H1 (cell line): ENCODE results near the gene KLHDC4. TPM values are rescaled to one million over a fixed set of nuclear protein-coding genes. Genes with fewer than 3 reads are reported as not detected.
A peak's percentile ranks its signal among the peaks of the same experiment; 100 is the strongest.

Experiments
- CTCF ChIA-PET: fragments of 300-600 bp; sonication (Branson Sonifier 250); formaldehyde crosslinking; loops from one replicate; lab custom pipeline; 2021; ENCODE audit not compliant: partially characterized antibody; lab: Charles Lee
- POLR2A ChIA-PET: fragments of 300-600 bp; sonication (Branson Sonifier 250); formaldehyde crosslinking; loops from one replicate; lab custom pipeline; 2021; ENCODE audit warnings: inconsistent platforms; ENCODE audit not compliant: partially characterized antibody; lab: Charles Lee
- DNase-seq, 2 experiments: peaks; one replicate each; pipeline versions ENCODE4 v3.0.0 to v3.0.0-alpha.2; 2010 to 2022; ENCODE audit warnings: low spot score in 2 of 2, low read depth in 1 of 2, mixed read lengths in 1 of 2
- FAIRE-seq: peaks from 2 replicates; lab custom pipeline; 2011; peaks lifted over from hg19 to GRCh38; lab: Jason Lieb, UNC
- H2AFZ ChIP-seq: 2 replicates; pipeline ENCODE4 v1.8.1; 2012; ENCODE audit warnings: low read length, inconsistent platforms
- H2AK5ac ChIP-seq: 2 replicates; pipeline ENCODE4 v1.6.1; 2013; ENCODE audit warnings: low read depth, low read length
- H2BK120ac ChIP-seq: replicated peaks from 2 replicates; pipeline ENCODE3; 2013; ENCODE audit warnings: low read depth, low read length, inconsistent platforms
- H2BK12ac ChIP-seq: 2 replicates; pipeline ENCODE4 v1.6.1; 2013; ENCODE audit warnings: low read depth, low read length
- H2BK15ac ChIP-seq: 2 replicates; pipeline ENCODE4 v1.6.1; 2013; ENCODE audit warnings: low read length
- H2BK20ac ChIP-seq: 2 replicates; pipeline ENCODE4 v1.6.1; 2013; ENCODE audit warnings: low read length
- H2BK5ac ChIP-seq: 2 replicates; pipeline ENCODE4 v1.6.1; 2013; ENCODE audit warnings: low read depth, low read length
- H3K14ac ChIP-seq: 2 replicates; pipeline ENCODE4 v1.6.1; 2013; ENCODE audit warnings: inconsistent platforms; ENCODE audit not compliant: insufficient read length
- H3K18ac ChIP-seq: 2 replicates; pipeline ENCODE4 v1.6.1; 2013; ENCODE audit warnings: low read length; ENCODE audit errors: extremely low read depth
- H3K23ac ChIP-seq: 2 replicates; pipeline ENCODE4 v1.6.1; 2013; ENCODE audit warnings: inconsistent platforms; ENCODE audit not compliant: insufficient read length
- H3K23me2 ChIP-seq: 2 replicates; pipeline ENCODE4 v1.6.1; 2013; ENCODE audit warnings: low read depth, low read length
- H3K27ac ChIP-seq: 2 replicates; pipeline ENCODE4 v1.6.1; 2011; ENCODE audit warnings: low read depth, low read length, inconsistent platforms
- H3K27me3 ChIP-seq, 4 experiments: replicated peaks in 1 of 4; 1 replicate in 1 of 4; 2 replicates in 3 of 4; pipeline versions ENCODE4 v1.6.1 to v1.8.1; 2011 to 2013; ENCODE audit warnings: low read length in 3 of 4, mild to moderate bottlenecking in 3 of 4, inconsistent platforms in 2 of 4, mixed read lengths in 2 of 4, moderate library complexity in 1 of 4; ENCODE audit not compliant: control insufficient read depth in 3 of 4, insufficient read depth in 3 of 4; ENCODE audit errors: extremely low read depth in 1 of 4
- H3K36me3 ChIP-seq, 4 experiments: 2 replicates each; pipeline versions ENCODE4 v1.6.1 to v1.8.1; 2011 to 2013; ENCODE audit warnings: mild to moderate bottlenecking in 4 of 4, low read length in 3 of 4, moderate library complexity in 2 of 4, control low read depth in 1 of 4, inconsistent platforms in 1 of 4; ENCODE audit not compliant: insufficient read depth in 4 of 4, control insufficient read depth in 2 of 4
- H3K4ac ChIP-seq: replicated peaks from 2 replicates; pipeline ENCODE3; 2013; ENCODE audit warnings: low read length, low read depth, mixed read lengths, inconsistent platforms; ENCODE audit not compliant: insufficient read length
- H3K4me1 ChIP-seq, 4 experiments: replicated peaks in 1 of 4; 1 replicate in 1 of 4; 2 replicates in 3 of 4; pipeline versions ENCODE4 v1.6.1 to v1.8.1; 2011 to 2013; ENCODE audit warnings: low read length in 3 of 4, inconsistent platforms in 2 of 4, mixed read lengths in 1 of 4; ENCODE audit not compliant: insufficient read depth in 4 of 4, control insufficient read depth in 3 of 4
- H3K4me2 ChIP-seq, 2 experiments: 2 replicates each; pipeline versions ENCODE4 v1.6.1 to v1.8.1; 2011 to 2013; ENCODE audit warnings: low read depth in 2 of 2, low read length in 2 of 2, control low read depth in 1 of 2, inconsistent platforms in 1 of 2, mild to moderate bottlenecking in 1 of 2; ENCODE audit not compliant: insufficient read depth in 1 of 2
- H3K4me3 ChIP-seq, 4 experiments: fragments of 200-600, 300-600 bp in 1 of 4; sonication (generic), shearing (Covaris generic), sonication (Bioruptor Twin) in 1 of 4; 2 replicates each; pipeline versions ENCODE4 v1.5.1 to v1.8.1; 2011 to 2016; ENCODE audit warnings: low read length in 4 of 4, low read depth in 3 of 4, control low read depth in 2 of 4, inconsistent platforms in 2 of 4, mild to moderate bottlenecking in 2 of 4, mixed read lengths in 1 of 4, moderate library complexity in 1 of 4; ENCODE audit not compliant: insufficient read depth in 2 of 4; ENCODE audit errors: extremely low read depth in 1 of 4
- H3K56ac ChIP-seq: replicated peaks from 2 replicates; pipeline ENCODE3; 2013; ENCODE audit warnings: low read depth, mild to moderate bottlenecking, mixed read lengths, low read length, inconsistent platforms; ENCODE audit not compliant: insufficient read length
- H3K79me1 ChIP-seq: 2 replicates; pipeline ENCODE4 v1.6.1; 2013; ENCODE audit warnings: low read depth, low read length, control low read depth
- H3K79me2 ChIP-seq, 2 experiments: 2 replicates each; pipeline versions ENCODE4 v1.6.1 to v1.8.1; 2012 to 2013; ENCODE audit warnings: low read length in 2 of 2, mild to moderate bottlenecking in 2 of 2, inconsistent platforms in 1 of 2; ENCODE audit not compliant: insufficient read depth in 2 of 2, control insufficient read depth in 1 of 2
- H3K9ac ChIP-seq, 4 experiments: replicated peaks in 1 of 4; 1 replicate in 1 of 4; 2 replicates in 3 of 4; pipeline versions ENCODE4 v1.6.1 to v1.8.1; 2011 to 2013; ENCODE audit warnings: low read depth in 3 of 4, low read length in 3 of 4, control low read depth in 2 of 4, mild to moderate bottlenecking in 2 of 4, moderate library complexity in 2 of 4, inconsistent platforms in 1 of 4; ENCODE audit errors: extremely low read depth in 1 of 4
- H3K9me3 ChIP-seq, 2 experiments: 2 replicates each; pipeline versions ENCODE4 v1.6.1 to v1.8.1; 2012 to 2013; ENCODE audit warnings: mild to moderate bottlenecking in 2 of 2, moderate library complexity in 2 of 2, control low read depth in 1 of 2, inconsistent platforms in 1 of 2, low read depth in 1 of 2, low read length in 1 of 2, mixed read lengths in 1 of 2; ENCODE audit not compliant: insufficient read depth in 2 of 2
- H4K20me1 ChIP-seq, 2 experiments: replicated peaks in 1 of 2; 2 replicates each; pipeline versions ENCODE3 to v1.8.1; 2011 to 2013; ENCODE audit warnings: inconsistent platforms in 2 of 2, low read length in 2 of 2, mild to moderate bottlenecking in 1 of 2; ENCODE audit not compliant: insufficient read depth in 2 of 2, control insufficient read depth in 1 of 2
- H4K5ac ChIP-seq: 2 replicates; pipeline ENCODE4 v1.6.1; 2013; ENCODE audit warnings: low read length, low read depth, mixed read lengths, inconsistent platforms; ENCODE audit not compliant: insufficient read length
- H4K8ac ChIP-seq: 2 replicates; pipeline ENCODE4 v1.8.0; 2013; ENCODE audit warnings: mild to moderate bottlenecking, moderate library complexity, low read length, inconsistent platforms; ENCODE audit not compliant: insufficient read depth; ENCODE audit errors: extremely low read depth
- H4K91ac ChIP-seq: replicated peaks from 2 replicates; pipeline ENCODE3; 2013; ENCODE audit warnings: low read length, mixed read lengths, inconsistent platforms; ENCODE audit not compliant: insufficient read length
- GABPA ChIP-seq: IDR thresholded peaks from 2 replicates; pipeline ENCODE4 v1.6.1; 2011; ENCODE audit warnings: mild to moderate bottlenecking, low read length, moderate library complexity, borderline replicate concordance; ENCODE audit not compliant: insufficient read depth
- RAD21 ChIP-seq, 2 experiments: IDR thresholded peaks in 1 of 2; conservative IDR thresholded peaks in 1 of 2; 2 replicates each; pipeline ENCODE4 v1.6.1; 2011; ENCODE audit warnings: low read depth in 2 of 2, low read length in 2 of 2, improper control_type of control experiment in 1 of 2, inconsistent platforms in 1 of 2, mild to moderate bottlenecking in 1 of 2, moderate library complexity in 1 of 2
- WGBS, 2 experiments: shearing (Covaris generic) in 1 of 2; methylation state at CpG; one replicate each; pipeline versions ENCODE4 v1.1.6 to v1.1.7; 2013 to 2015; ENCODE audit warnings: low lambda C conversion rate in 2 of 2, mixed read lengths in 2 of 2, inconsistent platforms in 1 of 2, low coverage in 1 of 2, missing lambda C conversion rate in 1 of 2; ENCODE audit not compliant: insufficient replicate concordance in 2 of 2, insufficient coverage in 1 of 2, insufficient read length in 1 of 2; ENCODE audit errors: extremely low coverage in 1 of 2, missing lambda C conversion rate in 1 of 2; 5-methylcytosine and 5-hydroxymethylcytosine counted together
- polyA plus RNA-seq, 7 experiments: library from polyadenylated mRNA; depleted of rRNA in 3 of 7; stranded (reverse) in 5 of 7; unstranded in 2 of 7; fragments of >200 nt in 5 of 7; fragments of 200-250 nt in 2 of 7; gene quantifications; 1 replicate in 5 of 7; 2 replicates in 1 of 7; 4 replicates in 1 of 7; pipeline versions ENCODE4 v1.2.1 to v1.2.3, GENCODE V29; 2011 to 2013; ENCODE audit warnings: missing spikeins in 2 of 7, mixed read lengths in 2 of 7
- total RNA-seq: library from RNA; stranded (reverse); fragmentation: NEBNext Ultra II Directional; extraction: Animal tissue kit (Norgen Biotek cat#: 25700); gene quantifications from 2 replicates; pipeline ENCODE4 v1.2.1, GENCODE V29; 2021
- TF ChIP-seq, protein P1 (sequence below), 3 experiments: IDR thresholded peaks; 1 replicate in 2 of 3; 2 replicates in 1 of 3; pipeline versions ENCODE4 v1.5.1 to v1.6.1; 2011; ENCODE audit warnings: low read length in 3 of 3, mild to moderate bottlenecking in 3 of 3, inconsistent platforms in 2 of 3, low read depth in 1 of 3, moderate library complexity in 1 of 3; ENCODE audit not compliant: insufficient read depth in 1 of 3; ENCODE audit errors: control extremely low read depth in 1 of 3

Gene KLHDC4
- total and polyA plus RNA-seq, 2 of the 8 experiments (the other 6 are each of a cell fraction or from before 2014, with no cell fraction given): 23.7 to 63.9 TPM

DNA sequence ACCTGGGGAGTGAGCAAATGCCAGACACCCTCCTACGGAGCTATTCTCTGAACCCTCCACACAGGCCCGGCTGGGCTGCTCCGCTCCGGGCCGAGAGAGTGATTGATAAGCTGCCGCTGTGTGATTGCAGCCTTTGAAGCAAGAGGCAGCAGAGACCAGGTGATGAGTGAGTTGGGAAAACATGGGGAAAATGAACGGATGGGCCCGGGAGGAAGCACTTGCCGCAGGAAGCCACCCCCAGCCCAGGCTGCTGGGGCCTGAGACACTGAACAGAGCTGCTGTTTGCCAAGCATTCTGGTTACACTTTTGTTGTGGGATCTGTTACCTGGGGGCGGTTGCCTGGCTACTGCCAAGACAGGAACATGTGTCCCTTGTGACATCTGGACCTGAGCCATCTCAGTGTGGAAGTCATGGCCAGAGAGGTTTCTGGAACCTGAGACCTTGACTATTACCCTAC lies 46.4 kb upstream of the KLHDC4 start:
- Histone ChIP-seq H3K27ac (no peak overlapping the region), H4K8ac (peak overlapping the region; percentile 5; the same call in 1 of the 2 replicates), H2BK5ac (no peak overlapping the region), H3K18ac (no peak overlapping the region; the same call in 1 of the 2 replicates), H3K14ac (no peak overlapping the region), H2AK5ac (no peak overlapping the region), H3K4ac (no peak overlapping the region), H3K79me2 (no peaks in the 10 kb centered on the region), H3K27me3 (no peaks in the 10 kb centered on the region), H2BK12ac (no peak overlapping the region), H2BK120ac (no peak overlapping the region), H4K5ac (no peak overlapping the region), H4K20me1 (no peaks in the 10 kb centered on the region), H2BK15ac (peak overlapping the region; percentile 72; the same call in 1 of the 2 replicates), H2BK20ac (no peak overlapping the region), H4K91ac (no peak overlapping the region), H3K23me2 (no peaks in the 10 kb centered on the region), H3K23ac (no peak overlapping the region), H3K79me1 (no peaks in the 10 kb centered on the region), H3K9ac (no peak overlapping the region), H3K4me2 (no peak overlapping the region), H3K4me1 (peaks cover 0 to 2% (median 0%) of the 10 kb centered on the region in 4 experiments; a peak in 3 of 7 replicates), H3K9me3 (no peaks in the 10 kb centered on the region), H3K4me3 (no peak overlapping the region), H2AFZ (no peak overlapping the region), H3K56ac (no peak overlapping the region), H3K36me3 (no peaks in the 10 kb centered on the region)
- DNase-seq (no peak), FAIRE-seq (no peak)
- ChIA-PET POLR2A (interaction anchor here (0.7 to 4.1 kb wide), 7 partner anchors 9 to 63 kb away, joined by 3 to 20 read pairs (median 4); partner anchors contain the start of gene SLC7A5), CTCF (interaction anchor here (1.0 to 5.0 kb wide), 9 partner anchors 10 to 94 kb away, joined by 4 to 37 read pairs (median 7); no protein-coding TSS in a partner anchor)
- WGBS, 2 experiments: 80% methylated on average over 10 of the region's 10 CpGs; no CpG with 5 or more reads in 1 of the 2 experiments
- TF ChIP-seq RAD21 (IDR thresholded peaks at IDR 0.05 in 1 of 2, conservative IDR thresholded peaks at IDR 0.05 in 1 of 2; ENCODE audit: low read depth in 2 of 2, low read length in 2 of 2): peak; percentile 35 to 46
- TF ChIP-seq GABPA: no peak
- TF ChIP-seq, protein P1, sequence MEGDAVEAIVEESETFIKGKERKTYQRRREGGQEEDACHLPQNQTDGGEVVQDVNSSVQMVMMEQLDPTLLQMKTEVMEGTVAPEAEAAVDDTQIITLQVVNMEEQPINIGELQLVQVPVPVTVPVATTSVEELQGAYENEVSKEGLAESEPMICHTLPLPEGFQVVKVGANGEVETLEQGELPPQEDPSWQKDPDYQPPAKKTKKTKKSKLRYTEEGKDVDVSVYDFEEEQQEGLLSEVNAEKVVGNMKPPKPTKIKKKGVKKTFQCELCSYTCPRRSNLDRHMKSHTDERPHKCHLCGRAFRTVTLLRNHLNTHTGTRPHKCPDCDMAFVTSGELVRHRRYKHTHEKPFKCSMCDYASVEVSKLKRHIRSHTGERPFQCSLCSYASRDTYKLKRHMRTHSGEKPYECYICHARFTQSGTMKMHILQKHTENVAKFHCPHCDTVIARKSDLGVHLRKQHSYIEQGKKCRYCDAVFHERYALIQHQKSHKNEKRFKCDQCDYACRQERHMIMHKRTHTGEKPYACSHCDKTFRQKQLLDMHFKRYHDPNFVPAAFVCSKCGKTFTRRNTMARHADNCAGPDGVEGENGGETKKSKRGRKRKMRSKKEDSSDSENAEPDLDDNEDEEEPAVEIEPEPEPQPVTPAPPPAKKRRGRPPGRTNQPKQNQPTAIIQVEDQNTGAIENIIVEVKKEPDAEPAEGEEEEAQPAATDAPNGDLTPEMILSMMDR (IDR thresholded peaks at IDR 0.05; ENCODE audit: control extremely low read depth in 1 of 3, insufficient read depth in 1 of 3, low read depth in 1 of 3, low read length in 3 of 3): peak in 2 of 3 experiments; percentile 16 to 25; a peak in 2 of 4 replicates
